ENCODE measurements around the gene METTL23. TPM values are rescaled to one million over a fixed set of nuclear protein-coding genes. Genes with fewer than 3 reads are reported as not detected.
A peak's percentile ranks its signal among the peaks of the same experiment; 100 is the strongest.

The METTL23 gene
- polyA plus RNA-seq, 2 donors, result 22.9 to 24.0 TPM

DNA sequence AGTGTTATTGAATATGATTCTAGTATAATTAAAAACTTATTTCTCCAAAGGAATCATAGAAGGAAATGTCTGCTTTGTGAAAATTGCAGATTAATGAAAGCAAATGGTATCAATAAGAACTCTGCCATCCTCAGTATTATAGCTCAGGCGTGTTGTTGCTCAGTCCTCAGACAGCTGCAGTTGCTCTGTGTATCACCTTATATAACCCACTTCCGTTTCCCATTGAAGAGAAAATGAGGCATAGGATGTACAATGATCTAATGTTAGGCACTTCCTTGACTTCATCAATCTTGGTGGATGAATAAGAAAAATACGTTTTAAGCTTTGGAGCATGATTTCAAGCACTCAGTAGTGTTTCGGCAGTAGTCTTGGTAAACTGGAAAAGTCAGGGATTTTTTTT is 25.4 kb downstream of the METTL23 start:
- Histone ChIP-seq H3K4me3 (ENCODE audit: low read depth in 1 of 2, low read length in 2 of 2) (no peak overlapping the region), H3K9me3 (ENCODE audit: control insufficient read depth in 2 of 2, insufficient read depth in 1 of 2, low read depth in 1 of 2, low read length in 1 of 2) (no peaks in the 10 kb centered on the region), H3K36me3 (ENCODE audit: control insufficient read depth in 2 of 2, insufficient read depth in 2 of 2, low read length in 1 of 2) (no peaks in the 10 kb centered on the region), H3K27ac (ENCODE audit: low read depth in 2 of 2, low read length in 1 of 2) (peak overlapping the region in 1 of 2 donors; percentile 76), H3K27me3 (ENCODE audit: control insufficient read depth in 1 of 2, insufficient read depth in 2 of 2, low read length in 2 of 2) (no peaks in the 10 kb centered on the region), H3K4me1 (ENCODE audit: control insufficient read depth in 2 of 2, insufficient read depth in 2 of 2, low read length in 1 of 2) (no peaks in the 10 kb centered on the region)
- 66 to 75% methylated on average over 4 of the region's 4 CpGs for WGBS, 2 donors

GRCh38 chr17:76753061-76753961 is 26.7 kb downstream of the METTL23 start:
- no peaks in the 10 kb centered on the region for H3K27me3 ChIP-seq (ENCODE audit: control insufficient read depth in 1 of 2, insufficient read depth in 2 of 2, low read length in 2 of 2)
- H3K36me3 ChIP-seq (ENCODE audit: control insufficient read depth in 2 of 2, insufficient read depth in 2 of 2, low read length in 1 of 2), result no peaks in the 10 kb centered on the region
- peak overlapping the region; percentile 49 to 87 for H3K27ac ChIP-seq (ENCODE audit: low read depth in 2 of 2, low read length in 1 of 2)
- peak overlapping the region in 1 of 2 donors; percentile 26 for H3K4me3 ChIP-seq (ENCODE audit: low read depth in 1 of 2, low read length in 2 of 2)
- H3K4me1 ChIP-seq (ENCODE audit: control insufficient read depth in 2 of 2, insufficient read depth in 2 of 2, low read length in 1 of 2), result no peaks in the 10 kb centered on the region
- WGBS, 2 donors, result 47 to 59% methylated on average over 12 of the region's 12 CpGs
- no peaks in the 10 kb centered on the region for H3K9me3 ChIP-seq (ENCODE audit: control insufficient read depth in 2 of 2, insufficient read depth in 1 of 2, low read depth in 1 of 2, low read length in 1 of 2)

DNA sequence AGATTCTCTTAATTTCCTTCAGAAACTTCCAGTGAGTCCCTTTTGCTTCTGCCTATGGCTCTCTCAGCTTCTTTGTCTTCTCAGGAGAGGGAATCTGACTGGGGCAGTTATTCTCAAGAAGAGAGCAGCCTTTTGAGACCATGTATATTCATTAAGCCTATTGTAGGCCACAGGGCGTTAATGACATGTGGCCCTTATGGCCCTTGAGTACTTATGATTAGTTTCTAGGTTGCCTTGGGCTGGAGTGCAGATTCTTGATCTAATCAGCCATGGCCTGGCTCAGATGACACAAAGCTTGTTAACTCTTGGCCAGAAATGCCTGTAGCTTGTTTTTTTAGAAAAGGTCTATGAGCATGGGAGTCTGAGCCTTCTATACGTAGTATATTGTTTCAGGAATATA is 28.6 kb downstream of the METTL23 start:
- no peaks in the 10 kb centered on the region for H3K36me3 ChIP-seq (ENCODE audit: control insufficient read depth in 2 of 2, insufficient read depth in 2 of 2, low read length in 1 of 2)
- no peak overlapping the region for H3K27ac ChIP-seq (ENCODE audit: low read depth in 2 of 2, low read length in 1 of 2)
- no peaks in the 10 kb centered on the region for H3K4me1 ChIP-seq (ENCODE audit: control insufficient read depth in 2 of 2, insufficient read depth in 2 of 2, low read length in 1 of 2)
- H3K27me3 ChIP-seq (ENCODE audit: control insufficient read depth in 1 of 2, insufficient read depth in 2 of 2, low read length in 2 of 2), result no peaks in the 10 kb centered on the region
- WGBS, 2 donors, result 97 to 98% methylated on average over 2 of the region's 2 CpGs
- H3K9me3 ChIP-seq (ENCODE audit: control insufficient read depth in 2 of 2, insufficient read depth in 1 of 2, low read depth in 1 of 2, low read length in 1 of 2), result no peaks in the 10 kb centered on the region
- H3K4me3 ChIP-seq (ENCODE audit: low read depth in 1 of 2, low read length in 2 of 2), result no peak overlapping the region

GRCh38 chr17:76757256-76757655 is 30.6 kb downstream of the METTL23 start:
- 93 to 95% methylated on average over 5 of the region's 5 CpGs for WGBS, 2 donors
- Histone ChIP-seq H3K4me1 (ENCODE audit: control insufficient read depth in 2 of 2, insufficient read depth in 2 of 2, low read length in 1 of 2) (no peaks in the 10 kb centered on the region), H3K36me3 (ENCODE audit: control insufficient read depth in 2 of 2, insufficient read depth in 2 of 2, low read length in 1 of 2) (no peaks in the 10 kb centered on the region), H3K4me3 (ENCODE audit: low read depth in 1 of 2, low read length in 2 of 2) (no peak overlapping the region), H3K27ac (ENCODE audit: low read depth in 2 of 2, low read length in 1 of 2) (no peak overlapping the region), H3K9me3 (ENCODE audit: control insufficient read depth in 2 of 2, insufficient read depth in 1 of 2, low read depth in 1 of 2, low read length in 1 of 2) (no peaks in the 10 kb centered on the region), H3K27me3 (ENCODE audit: control insufficient read depth in 1 of 2, insufficient read depth in 2 of 2, low read length in 2 of 2) (no peaks in the 10 kb centered on the region)

GRCh38 chr17:76758570-76758969 is 31.9 kb downstream of the METTL23 start:
- Histone ChIP-seq H3K36me3 (ENCODE audit: control insufficient read depth in 2 of 2, insufficient read depth in 2 of 2, low read length in 1 of 2) (no peaks in the 10 kb centered on the region), H3K27me3 (ENCODE audit: control insufficient read depth in 1 of 2, insufficient read depth in 2 of 2, low read length in 2 of 2) (no peaks in the 10 kb centered on the region), H3K4me3 (ENCODE audit: low read depth in 1 of 2, low read length in 2 of 2) (no peak overlapping the region), H3K27ac (ENCODE audit: low read depth in 2 of 2, low read length in 1 of 2) (no peak overlapping the region), H3K9me3 (ENCODE audit: control insufficient read depth in 2 of 2, insufficient read depth in 1 of 2, low read depth in 1 of 2, low read length in 1 of 2) (no peaks in the 10 kb centered on the region), H3K4me1 (ENCODE audit: control insufficient read depth in 2 of 2, insufficient read depth in 2 of 2, low read length in 1 of 2) (no peaks in the 10 kb centered on the region)
- 98 to 99% methylated on average over 3 of the region's 3 CpGs for WGBS, 2 donors

- WGBS, 2 donors, result 25 to 45% methylated on average over 6 of the region's 6 CpGs
- H3K36me3 ChIP-seq (ENCODE audit: control insufficient read depth in 2 of 2, insufficient read depth in 2 of 2, low read length in 1 of 2), result peaks cover 3 to 9% of the 10 kb centered on the region in 2 donors
- no peaks in the 10 kb centered on the region for H3K9me3 ChIP-seq (ENCODE audit: control insufficient read depth in 2 of 2, insufficient read depth in 1 of 2, low read depth in 1 of 2, low read length in 1 of 2)
- H3K4me1 ChIP-seq (ENCODE audit: control insufficient read depth in 2 of 2, insufficient read depth in 2 of 2, low read length in 1 of 2), result no peaks in the 10 kb centered on the region
- peak overlapping the region; percentile 77 to 84 for H3K27ac ChIP-seq (ENCODE audit: low read depth in 2 of 2, low read length in 1 of 2)
- H3K4me3 ChIP-seq (ENCODE audit: low read depth in 1 of 2, low read length in 2 of 2), result no peak overlapping the region
- no peaks in the 10 kb centered on the region for H3K27me3 ChIP-seq (ENCODE audit: control insufficient read depth in 1 of 2, insufficient read depth in 2 of 2, low read length in 2 of 2)
Observed at GRCh38 chr17:76772842-76773525, 46.3 kb downstream of the METTL23 start.

DNA sequence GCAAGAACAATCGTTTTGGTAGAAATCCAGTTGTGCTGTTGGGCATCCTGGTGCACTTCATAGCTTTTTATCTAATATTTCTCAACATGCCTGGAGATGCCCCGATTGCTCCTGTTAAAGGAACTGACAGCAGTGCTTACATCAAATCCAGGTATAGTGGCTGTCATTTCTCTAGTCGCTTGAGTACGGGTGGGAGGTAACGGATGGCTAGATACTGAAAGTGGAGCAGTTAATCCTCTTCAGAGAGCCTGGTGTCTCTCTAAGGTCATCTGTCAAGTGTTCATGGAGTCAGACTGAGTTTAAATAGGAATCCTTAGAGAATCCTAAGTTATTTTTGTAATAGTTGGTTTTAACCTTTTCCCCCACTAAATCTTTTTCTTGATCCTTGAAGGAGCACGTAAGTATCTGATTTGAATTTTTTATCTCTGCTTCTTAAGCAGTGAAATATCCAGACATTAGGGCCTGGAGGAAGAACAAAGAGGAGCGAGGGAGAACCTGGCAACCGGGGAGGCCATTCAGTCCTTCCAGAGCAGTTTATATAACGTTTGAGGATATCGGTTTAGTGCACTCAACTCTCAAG is 48.5 kb downstream of the METTL23 start:
- H3K27ac ChIP-seq (ENCODE audit: low read depth in 2 of 2, low read length in 1 of 2), result peak overlapping the region; percentile 18 to 22
- no peaks in the 10 kb centered on the region for H3K9me3 ChIP-seq (ENCODE audit: control insufficient read depth in 2 of 2, insufficient read depth in 1 of 2, low read depth in 1 of 2, low read length in 1 of 2)
- H3K36me3 ChIP-seq (ENCODE audit: control insufficient read depth in 2 of 2, insufficient read depth in 2 of 2, low read length in 1 of 2), result peaks cover 3 to 15% of the 10 kb centered on the region in 2 donors
- WGBS, 2 donors, result 59 to 61% methylated on average over 10 of the region's 10 CpGs
- H3K27me3 ChIP-seq (ENCODE audit: control insufficient read depth in 1 of 2, insufficient read depth in 2 of 2, low read length in 2 of 2), result no peaks in the 10 kb centered on the region
- no peaks in the 10 kb centered on the region for H3K4me1 ChIP-seq (ENCODE audit: control insufficient read depth in 2 of 2, insufficient read depth in 2 of 2, low read length in 1 of 2)
- H3K4me3 ChIP-seq (ENCODE audit: low read depth in 1 of 2, low read length in 2 of 2), result no peak overlapping the region

DNA sequence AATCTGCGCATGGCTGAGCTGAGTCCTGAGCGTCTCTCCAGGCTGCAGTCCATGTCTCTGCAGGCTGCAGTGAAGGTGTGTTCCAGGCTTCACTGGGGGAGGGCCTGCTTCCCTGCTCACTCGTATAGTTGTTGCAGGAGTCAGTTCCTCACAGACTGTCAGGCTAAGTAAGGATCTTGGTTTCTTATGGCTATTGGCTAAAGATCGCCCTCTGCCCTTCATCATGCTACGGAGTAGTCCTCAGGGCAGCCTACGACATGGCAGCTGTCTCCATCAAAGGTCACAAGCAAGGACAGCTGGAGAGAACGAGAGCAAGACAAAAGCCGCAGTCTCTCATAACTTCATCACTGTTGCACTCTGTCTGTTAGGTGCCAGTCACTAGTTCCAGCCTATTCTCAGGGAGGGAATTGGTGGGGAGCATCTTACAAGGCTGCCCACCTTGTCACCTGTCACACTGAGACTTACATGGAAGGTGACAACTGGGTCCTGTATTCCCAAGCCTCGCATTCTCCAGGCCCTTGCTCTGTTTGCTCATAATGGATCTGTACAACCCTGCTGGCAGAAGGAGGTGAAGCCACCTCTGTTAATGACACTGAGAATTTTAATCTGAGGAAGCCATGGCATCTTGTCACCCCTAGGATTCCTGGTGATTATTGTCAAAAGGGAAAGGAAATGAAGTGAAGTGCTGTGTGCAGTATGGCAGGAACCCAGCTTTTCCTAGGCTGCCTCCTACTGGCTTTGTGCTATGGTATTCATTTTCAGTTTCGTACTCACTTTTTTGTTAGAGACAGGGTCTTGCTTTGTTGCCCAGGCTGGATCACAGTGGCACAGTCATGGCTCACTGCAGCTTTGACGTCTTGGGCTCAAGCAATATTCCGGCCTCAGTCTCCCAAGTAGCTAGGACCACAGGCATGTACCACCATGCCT is 54.7 kb downstream of the METTL23 start:
- H3K36me3 ChIP-seq (ENCODE audit: control insufficient read depth in 2 of 2, insufficient read depth in 2 of 2, low read length in 1 of 2), result peaks cover 0 to 15% of the 10 kb centered on the region in 2 donors
- no peaks in the 10 kb centered on the region for H3K9me3 ChIP-seq (ENCODE audit: control insufficient read depth in 2 of 2, insufficient read depth in 1 of 2, low read depth in 1 of 2, low read length in 1 of 2)
- H3K4me1 ChIP-seq (ENCODE audit: control insufficient read depth in 2 of 2, insufficient read depth in 2 of 2, low read length in 1 of 2), result no peaks in the 10 kb centered on the region
- no peaks in the 10 kb centered on the region for H3K27me3 ChIP-seq (ENCODE audit: control insufficient read depth in 1 of 2, insufficient read depth in 2 of 2, low read length in 2 of 2)
- H3K27ac ChIP-seq (ENCODE audit: low read depth in 2 of 2, low read length in 1 of 2), result no peak overlapping the region
- H3K4me3 ChIP-seq (ENCODE audit: low read depth in 1 of 2, low read length in 2 of 2), result no peak overlapping the region
- 89 to 92% methylated on average over 12 of the region's 12 CpGs for WGBS, 2 donors

- no peak overlapping the region for H3K4me3 ChIP-seq (ENCODE audit: low read depth in 1 of 2, low read length in 2 of 2)
- H3K36me3 ChIP-seq (ENCODE audit: control insufficient read depth in 2 of 2, insufficient read depth in 2 of 2, low read length in 1 of 2), result peaks cover 0 to 10% of the 10 kb centered on the region in 2 donors
- WGBS, 2 donors, result 79 to 80% methylated on average over 5 of the region's 5 CpGs
- no peak overlapping the region for H3K27ac ChIP-seq (ENCODE audit: low read depth in 2 of 2, low read length in 1 of 2)
- H3K4me1 ChIP-seq (ENCODE audit: control insufficient read depth in 2 of 2, insufficient read depth in 2 of 2, low read length in 1 of 2), result no peaks in the 10 kb centered on the region
- no peaks in the 10 kb centered on the region for H3K9me3 ChIP-seq (ENCODE audit: control insufficient read depth in 2 of 2, insufficient read depth in 1 of 2, low read depth in 1 of 2, low read length in 1 of 2)
- no peaks in the 10 kb centered on the region for H3K27me3 ChIP-seq (ENCODE audit: control insufficient read depth in 1 of 2, insufficient read depth in 2 of 2, low read length in 2 of 2)
Observed at GRCh38 chr17:76783146-76783545, 56.5 kb downstream of the METTL23 start.
